IMR-90 (cell line): ENCODE measurements around the gene TMEM38B. TPM values are rescaled to one million over a fixed set of nuclear protein-coding genes. Genes with fewer than 3 reads are reported as not detected.

Experiments used
- ATAC-seq: fragments of 200-7000 bp; cut with Tn5 transposase; 2 replicates; pipeline ENCODE4 v1.9.1; 2020; ENCODE audit warnings: low read depth, mild to moderate bottlenecking, moderate library complexity
- BruUV-seq: library from RNA; stranded (reverse); fragments of 400-500 nt; replicated peaks from 2 replicates; lab custom pipeline; 2021; lab: Mats Ljungman, UMichigan
- CTCF ChIA-PET: fragments of 300-600 bp; formaldehyde crosslinking; extraction: SDS; loops from one replicate; lab custom pipeline; 2021; ENCODE audit warnings: antibody characterized with exemption; lab: Yijun Ruan, JAX
- POLR2A ChIA-PET: fragments of 300-600 bp; sonication (Branson Sonifier 250); formaldehyde crosslinking; loops from one replicate; lab custom pipeline; 2022; ENCODE audit warnings: antibody characterized with exemption; ENCODE audit not compliant: unreplicated experiment; lab: Charles Lee
- DNase-seq: peaks from one replicate; pipeline ENCODE4 v3.0.0; 2013
- H2AFZ ChIP-seq: replicated peaks from 2 replicates; pipeline ENCODE3; 2013; ENCODE audit warnings: low read length, mild to moderate bottlenecking; ENCODE audit not compliant: poor library complexity
- H2AK5ac ChIP-seq: 2 replicates; pipeline ENCODE4 v1.6.1; 2013; ENCODE audit warnings: low read depth, low read length, inconsistent platforms
- H2AK9ac ChIP-seq: replicated peaks from 2 replicates; pipeline ENCODE3; 2013; ENCODE audit warnings: mild to moderate bottlenecking, low read depth, low read length, moderate library complexity; ENCODE audit not compliant: poor library complexity
- H2BK120ac ChIP-seq: 2 replicates; pipeline ENCODE4 v1.6.1; 2013; ENCODE audit warnings: low read depth, low read length, inconsistent platforms
- H2BK15ac ChIP-seq: 3 replicates; pipeline ENCODE4 v1.6.1; 2013; ENCODE audit warnings: low read depth, low read length, inconsistent platforms
- H2BK20ac ChIP-seq: 2 replicates; pipeline ENCODE4 v1.6.1; 2013; ENCODE audit warnings: low read depth, mild to moderate bottlenecking, inconsistent platforms, low read length, moderate library complexity
- H2BK5ac ChIP-seq: 2 replicates; pipeline ENCODE4 v1.6.1; 2013; ENCODE audit warnings: mild to moderate bottlenecking, low read depth, low read length, inconsistent platforms; ENCODE audit not compliant: poor library complexity, severe bottlenecking
- H3K14ac ChIP-seq: replicated peaks from 2 replicates; pipeline ENCODE4 v1.6.1; 2013; ENCODE audit warnings: low read depth, low read length, inconsistent platforms
- H3K18ac ChIP-seq: 2 replicates; pipeline ENCODE4 v1.6.1; 2013; ENCODE audit warnings: low read depth, low read length, control low read depth
- H3K23ac ChIP-seq: 2 replicates; pipeline ENCODE4 v1.6.1; 2013; ENCODE audit warnings: low read depth, low read length, inconsistent platforms
- H3K27ac ChIP-seq: 2 replicates; pipeline ENCODE4 v1.5.1; 2013; ENCODE audit warnings: mild to moderate bottlenecking, control low read depth, low read length; ENCODE audit not compliant: insufficient read depth
- H3K27me3 ChIP-seq: 2 replicates; pipeline ENCODE4 v1.6.1; 2013; ENCODE audit warnings: low read length; ENCODE audit not compliant: control insufficient read depth, insufficient read depth
- H3K36me3 ChIP-seq: 2 replicates; pipeline ENCODE4 v1.6.1; 2013; ENCODE audit warnings: low read length, mixed read lengths; ENCODE audit not compliant: control insufficient read depth, insufficient read depth
- H3K4ac ChIP-seq: 2 replicates; pipeline ENCODE4 v1.6.1; 2013; ENCODE audit warnings: low read depth, low read length, inconsistent platforms
- H3K4me1 ChIP-seq: 2 replicates; pipeline ENCODE4 v1.6.1; 2013; ENCODE audit warnings: low read length, mixed read lengths; ENCODE audit not compliant: control insufficient read depth, insufficient read depth
- H3K4me2 ChIP-seq: 2 replicates; pipeline ENCODE4 v1.6.1; 2013; ENCODE audit warnings: low read depth, mild to moderate bottlenecking, control low read depth, low read length, moderate library complexity
- H3K4me3 ChIP-seq: 2 replicates; pipeline ENCODE4 v1.5.1; 2013; ENCODE audit warnings: low read depth, mild to moderate bottlenecking, control low read depth, low read length, moderate library complexity; ENCODE audit not compliant: insufficient read depth
- H3K56ac ChIP-seq: 2 replicates; pipeline ENCODE4 v1.6.1; 2013; ENCODE audit warnings: low read length, inconsistent platforms; ENCODE audit not compliant: insufficient read depth; ENCODE audit errors: extremely low read depth
- H3K79me1 ChIP-seq, 2 experiments: 2 replicates each; pipeline ENCODE4 v1.6.1; 2013; ENCODE audit warnings: low read length in 2 of 2, inconsistent platforms in 1 of 2, low read depth in 1 of 2
- H3K9ac ChIP-seq: 2 replicates; pipeline ENCODE4 v1.6.1; 2013; ENCODE audit warnings: low read depth, low read length, control low read depth
- H3K9me1 ChIP-seq: 2 replicates; pipeline ENCODE4 v1.6.1; 2013; ENCODE audit warnings: low read length, inconsistent platforms; ENCODE audit not compliant: insufficient read depth
- H3K9me3 ChIP-seq: 2 replicates; pipeline ENCODE4 v1.6.1; 2013; ENCODE audit warnings: low read length; ENCODE audit not compliant: control insufficient read depth, insufficient read depth
- H4K20me1 ChIP-seq: 2 replicates; pipeline ENCODE4 v1.6.1; 2013; ENCODE audit warnings: low read length, inconsistent platforms; ENCODE audit not compliant: insufficient read depth
- H4K5ac ChIP-seq: 2 replicates; pipeline ENCODE4 v1.6.1; 2013; ENCODE audit warnings: mild to moderate bottlenecking, low read depth, low read length, control low read depth
- H4K8ac ChIP-seq, 2 experiments: 2 replicates each; pipeline ENCODE4 v1.6.1; 2013; ENCODE audit warnings: low read depth in 2 of 2, low read length in 2 of 2, control low read depth in 1 of 2, inconsistent platforms in 1 of 2
- H4K91ac ChIP-seq: 2 replicates; pipeline ENCODE4 v1.6.1; 2013; ENCODE audit warnings: low read depth, low read length, inconsistent platforms; ENCODE audit not compliant: insufficient read depth
- BHLHE40 ChIP-seq: fragments of 150-350 bp; IDR thresholded peaks from 2 replicates; pipeline ENCODE4 v1.6.1; 2016; ENCODE audit warnings: mild to moderate bottlenecking, low read depth, low read length
- CEBPB ChIP-seq: IDR thresholded peaks from 2 replicates; pipeline ENCODE4 v1.6.1; 2012; ENCODE audit warnings: low read depth, low read length, improper control_type of control experiment
- CHD1 ChIP-seq: IDR thresholded peaks from 2 replicates; pipeline ENCODE4 v1.6.1; 2012; ENCODE audit warnings: low read depth, low read length, improper control_type of control experiment
- MAFK ChIP-seq: IDR thresholded peaks from 2 replicates; pipeline ENCODE4 v1.6.1; 2012; ENCODE audit warnings: low read depth, low read length, improper control_type of control experiment
- MAZ ChIP-seq: IDR thresholded peaks from 2 replicates; pipeline ENCODE4 v1.6.1; 2012; ENCODE audit warnings: low read depth, mild to moderate bottlenecking, low read length, improper control_type of control experiment, moderate library complexity, borderline replicate concordance
- MXI1 ChIP-seq: IDR thresholded peaks from 2 replicates; pipeline ENCODE4 v1.6.1; 2012; ENCODE audit warnings: low read depth, mild to moderate bottlenecking, low read length, moderate library complexity, borderline replicate concordance
- NFE2L2 ChIP-seq: fragments of 150-350 bp; IDR thresholded peaks from 2 replicates; pipeline ENCODE4 v1.6.1; 2016; ENCODE audit warnings: low read depth, mild to moderate bottlenecking, low read length
- RAD21 ChIP-seq: IDR thresholded peaks from 2 replicates; pipeline ENCODE4 v1.6.1; 2012; ENCODE audit warnings: low read length, improper control_type of control experiment
- RFX5 ChIP-seq: IDR thresholded peaks from 2 replicates; pipeline ENCODE4 v1.8.0; 2012; ENCODE audit warnings: low read depth, mild to moderate bottlenecking, low read length, moderate library complexity
- WGBS, 2 experiments: methylation state at CpG; one replicate each; pipeline versions ENCODE4 v1.1.5 to v1.1.7; 2013; ENCODE audit warnings: missing lambda C conversion rate in 2 of 2; ENCODE audit not compliant: insufficient read length in 1 of 2; ENCODE audit errors: extremely low coverage in 2 of 2; 5-methylcytosine and 5-hydroxymethylcytosine counted together
- dilution Hi-C: fragments of 300-500 bp; cut with HindIII; formaldehyde crosslinking; loops from one replicate; pipeline ENCODE4 v1.14.3; 2018; ENCODE audit warnings: low sequenced_read_pairs; ENCODE audit not compliant: unreplicated experiment
- in situ Hi-C: fragments of 300-500 bp; cut with MboI; formaldehyde crosslinking; loops from 3 replicates; pipeline ENCODE4 v1.14.3; 2019; ENCODE audit warnings: low sequenced_read_pairs, inconsistent platforms, mixed read lengths
- intact Hi-C: fragments of 100-400 bp; cut with micrococcal nuclease; formaldehyde crosslinking; loops from 2 replicates; pipeline ENCODE4 v1.10.0; 2022
- polyA plus RNA-seq, 3 experiments: library from polyadenylated mRNA; depleted of rRNA; stranded (reverse); fragments of >200 nt; gene quantifications; 2 replicates each; pipeline ENCODE4 v1.2.3, GENCODE V29; 2012; ENCODE audit warnings: low replicate concordance in 1 of 3
- total RNA-seq: library from RNA; depleted of rRNA; stranded (reverse); fragments of >200 nt; gene quantifications from 2 replicates; pipeline ENCODE4 v1.2.3, GENCODE V29; 2012
- TF ChIP-seq, protein P1 (sequence below): conservative IDR thresholded peaks from 2 replicates; pipeline ENCODE4 v1.5.1; 2012; ENCODE audit warnings: mild to moderate bottlenecking, low read depth, low read length, improper control_type of control experiment

TMEM38B gene
- total and polyA plus RNA-seq, 2 of the 4 experiments (the other 2 are of a cell fraction): 3.3 to 11.5 TPM

DNA sequence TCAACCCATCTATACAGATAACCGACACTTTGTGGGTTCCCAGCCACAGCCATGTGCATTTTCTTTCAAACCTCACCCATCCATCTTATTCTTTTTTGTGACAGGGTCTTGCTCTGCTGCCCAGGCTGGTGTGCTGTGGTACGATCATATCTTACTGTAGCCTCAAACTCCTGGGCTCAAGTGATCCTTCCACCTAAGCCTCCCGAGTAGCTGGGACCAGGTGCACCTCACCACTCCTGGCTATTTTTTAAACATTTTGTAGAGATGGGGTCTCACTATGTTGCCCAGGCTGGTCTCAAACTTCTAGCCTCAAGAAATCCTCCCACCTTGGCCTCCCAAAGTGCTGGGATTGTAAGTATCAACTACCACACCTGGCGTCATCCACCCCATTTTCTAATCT, 7.4 kb upstream of the TMEM38B start:
- no peak for DNase-seq
- no peak overlapping the region for H3K9ac ChIP-seq
- H3K27ac ChIP-seq: no peak overlapping the region
- no peak overlapping the region for H3K23ac ChIP-seq
- no TSS peak for BruUV-seq
- H4K91ac ChIP-seq: no peak overlapping the region
- no peak for TF ChIP-seq CHD1
- no peak for TF ChIP-seq MAZ
- TF ChIP-seq MXI1: no peak
- no peak for TF ChIP-seq RFX5
- no peak for TF ChIP-seq NFE2L2
- TF ChIP-seq MAFK: no peak
- TF ChIP-seq RAD21: no peak
- TF ChIP-seq, protein P1, sequence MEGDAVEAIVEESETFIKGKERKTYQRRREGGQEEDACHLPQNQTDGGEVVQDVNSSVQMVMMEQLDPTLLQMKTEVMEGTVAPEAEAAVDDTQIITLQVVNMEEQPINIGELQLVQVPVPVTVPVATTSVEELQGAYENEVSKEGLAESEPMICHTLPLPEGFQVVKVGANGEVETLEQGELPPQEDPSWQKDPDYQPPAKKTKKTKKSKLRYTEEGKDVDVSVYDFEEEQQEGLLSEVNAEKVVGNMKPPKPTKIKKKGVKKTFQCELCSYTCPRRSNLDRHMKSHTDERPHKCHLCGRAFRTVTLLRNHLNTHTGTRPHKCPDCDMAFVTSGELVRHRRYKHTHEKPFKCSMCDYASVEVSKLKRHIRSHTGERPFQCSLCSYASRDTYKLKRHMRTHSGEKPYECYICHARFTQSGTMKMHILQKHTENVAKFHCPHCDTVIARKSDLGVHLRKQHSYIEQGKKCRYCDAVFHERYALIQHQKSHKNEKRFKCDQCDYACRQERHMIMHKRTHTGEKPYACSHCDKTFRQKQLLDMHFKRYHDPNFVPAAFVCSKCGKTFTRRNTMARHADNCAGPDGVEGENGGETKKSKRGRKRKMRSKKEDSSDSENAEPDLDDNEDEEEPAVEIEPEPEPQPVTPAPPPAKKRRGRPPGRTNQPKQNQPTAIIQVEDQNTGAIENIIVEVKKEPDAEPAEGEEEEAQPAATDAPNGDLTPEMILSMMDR: no peak
- TF ChIP-seq CEBPB: no peak
- no peak for TF ChIP-seq BHLHE40
- H3K9me3 ChIP-seq: no peaks in the 10 kb centered on the region
- CTCF ChIA-PET: no interaction called here
- H3K4me2 ChIP-seq: no peak overlapping the region
- intact Hi-C loops: no loop called here
- no peak overlapping the region for H2AK5ac ChIP-seq
- H3K27me3 ChIP-seq: peaks cover 8% of the 10 kb centered on the region
- POLR2A ChIA-PET: no interaction called here
- H2BK120ac ChIP-seq: no peak overlapping the region
- in situ Hi-C loops: no loop called here
- H4K5ac ChIP-seq: no peak overlapping the region
- no peak overlapping the region for H3K4ac ChIP-seq
- H2BK20ac ChIP-seq: no peak overlapping the region
- H2BK15ac ChIP-seq: no peak overlapping the region
- H2AK9ac ChIP-seq: no peak overlapping the region
- ATAC-seq: no peak
- H3K4me1 ChIP-seq: no peaks in the 10 kb centered on the region
- no peak overlapping the region for H2BK5ac ChIP-seq
- dilution Hi-C loops: no loop called here
- no peak overlapping the region for H3K14ac ChIP-seq
- H3K79me1 ChIP-seq: no peaks in the 10 kb centered on the region
- H4K20me1 ChIP-seq: no peaks in the 10 kb centered on the region
- 100% methylated on average over 1 of the region's 4 CpGs; no CpG with 5 or more reads in 1 of the 2 experiments for WGBS, 2 experiments
- no peak overlapping the region for H3K18ac ChIP-seq
- H3K4me3 ChIP-seq: no peak overlapping the region
- no peaks in the 10 kb centered on the region for H3K36me3 ChIP-seq
- H3K56ac ChIP-seq: no peak overlapping the region
- H3K9me1 ChIP-seq: no peaks in the 10 kb centered on the region
- H4K8ac ChIP-seq: no peak overlapping the region
- H2AFZ ChIP-seq: no peak overlapping the region
